Right atrium auricular region (tissue), 2 donors: Measurements from ENCODE around the gene PPFIA4. TPM values are rescaled to one million over a fixed set of nuclear protein-coding genes. Genes with fewer than 3 reads are reported as not detected.

ENCODE experiments used
- DNase-seq: peaks from one replicate; pipeline ENCODE4 v3.0.0-alpha.2; 2019; ENCODE audit warnings: low spot score
- H3K27ac ChIP-seq, 2 donors: fragments of 200-600 bp; sonication (generic); 1 replicate in 1 of 2; 2 replicates in 1 of 2; pipeline ENCODE4 v1.5.1; 2016 to 2019
- H3K27me3 ChIP-seq, 2 donors: fragments of 200-600 bp; sonication (generic); one replicate each; pipeline versions ENCODE4 v1.5.1 to v1.6.0; 2017 to 2019
- H3K36me3 ChIP-seq: fragments of 200-600 bp; sonication (generic); one replicate; pipeline ENCODE4 v1.5.1; 2016
- H3K4me1 ChIP-seq, 2 donors: fragments of 200-600 bp; sonication (generic); one replicate each; pipeline versions ENCODE4 v1.5.1 to v1.6.0; 2017 to 2019
- H3K4me3 ChIP-seq, 2 donors: fragments of 200-600 bp; sonication (generic); 1 replicate in 1 of 2; 2 replicates in 1 of 2; pipeline ENCODE4 v1.5.1; 2017 to 2019; ENCODE audit warnings: mild to moderate bottlenecking in 1 of 2, moderate library complexity in 1 of 2
- H3K9me3 ChIP-seq, 2 donors: fragments of 200-600 bp; sonication (generic); one replicate each; pipeline ENCODE4 v1.5.1; 2019
- CTCF ChIP-seq, 2 donors: fragments of 200-600 bp; sonication (generic); IDR thresholded peaks; one replicate each; pipeline ENCODE4 v1.5.1; 2019; ENCODE audit warnings: antibody characterized with exemption in 2 of 2
- total RNA-seq, 2 donors: library from RNA; depleted of rRNA; stranded (reverse); fragments of >200 nt; gene quantifications; one replicate each; pipeline ENCODE4 v1.1.0, GENCODE V29; 2016

Gene PPFIA4
- total RNA-seq, 2 donors from 2014 or later: 16.3 to 19.2 TPM

DNA sequence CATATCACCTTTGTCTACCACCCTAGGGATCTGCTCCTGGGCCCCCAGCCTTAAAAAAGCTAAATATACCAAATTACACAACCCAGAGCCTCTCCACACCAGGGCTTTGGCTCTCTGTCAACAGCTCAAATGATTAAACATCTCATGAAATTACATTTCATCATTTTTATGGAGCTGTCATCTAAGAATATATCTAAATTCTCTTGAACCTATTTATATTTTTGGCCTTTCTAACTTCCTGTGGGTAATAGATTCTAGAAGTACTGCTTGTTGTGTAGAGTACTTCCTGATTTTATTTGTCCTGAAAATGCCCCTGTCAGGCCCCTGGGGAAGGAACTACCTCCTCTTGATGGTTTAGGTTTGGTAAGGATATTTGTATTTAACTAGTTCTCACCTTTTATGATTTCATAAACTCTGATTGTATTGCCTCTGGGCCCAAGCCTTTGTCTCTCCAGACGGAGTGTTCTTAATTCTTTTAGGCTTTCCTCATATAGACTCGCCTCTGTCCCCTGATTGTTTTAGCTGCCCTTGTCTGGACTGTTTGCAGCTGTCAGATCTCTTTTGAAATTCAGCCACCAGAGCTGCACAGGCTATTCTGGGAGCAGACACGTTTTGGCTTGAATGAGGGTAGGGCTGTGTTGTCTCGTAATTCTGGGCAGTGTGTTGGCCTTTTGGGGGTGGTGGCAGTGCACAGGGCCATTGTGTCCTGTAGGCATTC is 42.9 kb downstream of the PPFIA4 start:
- Histone ChIP-seq H3K27ac (peak overlapping the region; percentile 60 to 80), H3K9me3 (no peaks in the 10 kb centered on the region), H3K4me3 (no peak overlapping the region), H3K4me1 (peaks cover 0 to 27% of the 10 kb centered on the region in 2 donors), H3K27me3 (no peaks in the 10 kb centered on the region), H3K36me3 (no peaks in the 10 kb centered on the region)
- DNase-seq: no peak
- TF ChIP-seq CTCF (IDR thresholded peaks at IDR 0.05): no peak

- Histone ChIP-seq H3K4me1 (peaks cover 0 to 31% of the 10 kb centered on the region in 2 donors), H3K27me3 (no peaks in the 10 kb centered on the region), H3K9me3 (no peaks in the 10 kb centered on the region), H3K4me3 (no peak overlapping the region), H3K27ac (no peak overlapping the region), H3K36me3 (no peaks in the 10 kb centered on the region)
- no peak for TF ChIP-seq CTCF (IDR thresholded peaks at IDR 0.05)
- no peak for DNase-seq
These were observed 45.8 kb downstream of the PPFIA4 start for GRCh38 chr1:203072002-203072602.

DNA sequence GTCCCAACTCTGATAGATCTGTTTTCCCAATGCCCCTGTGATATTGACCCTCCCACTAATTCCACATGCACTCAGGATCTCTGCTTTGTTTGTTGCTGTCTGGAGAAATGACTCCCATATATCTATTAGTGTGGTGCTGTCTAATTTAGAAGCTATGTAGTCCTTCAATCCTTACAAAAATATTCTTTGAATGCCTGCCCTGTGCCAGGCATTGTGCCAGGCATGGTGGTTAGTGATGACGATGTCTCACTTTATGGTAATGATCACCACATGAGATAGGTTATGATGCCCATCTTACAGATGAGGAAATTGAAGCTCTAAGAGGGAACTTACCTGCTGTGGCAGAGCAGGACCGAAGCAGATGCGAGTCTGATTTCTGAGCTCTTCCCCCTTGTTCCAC is 46.6 kb downstream of the PPFIA4 start:
- no peaks in the 10 kb centered on the region for H3K27me3 ChIP-seq
- H3K4me1 ChIP-seq: peaks cover 0 to 27% of the 10 kb centered on the region in 2 donors
- no peak for TF ChIP-seq CTCF (IDR thresholded peaks at IDR 0.05)
- no peak for DNase-seq
- no peaks in the 10 kb centered on the region for H3K9me3 ChIP-seq
- H3K27ac ChIP-seq: no peak overlapping the region
- H3K4me3 ChIP-seq: no peak overlapping the region
- H3K36me3 ChIP-seq: no peaks in the 10 kb centered on the region

- no peak for TF ChIP-seq CTCF (IDR thresholded peaks at IDR 0.05)
- Histone ChIP-seq H3K4me1 (peaks cover 0 to 22% of the 10 kb centered on the region in 2 donors), H3K4me3 (no peak overlapping the region), H3K9me3 (no peaks in the 10 kb centered on the region), H3K27ac (no peak overlapping the region), H3K36me3 (no peaks in the 10 kb centered on the region), H3K27me3 (no peaks in the 10 kb centered on the region)
- no peak for DNase-seq
These were observed 47.2 kb downstream of the PPFIA4 start for GRCh38 chr1:203073469-203073868.

DNA sequence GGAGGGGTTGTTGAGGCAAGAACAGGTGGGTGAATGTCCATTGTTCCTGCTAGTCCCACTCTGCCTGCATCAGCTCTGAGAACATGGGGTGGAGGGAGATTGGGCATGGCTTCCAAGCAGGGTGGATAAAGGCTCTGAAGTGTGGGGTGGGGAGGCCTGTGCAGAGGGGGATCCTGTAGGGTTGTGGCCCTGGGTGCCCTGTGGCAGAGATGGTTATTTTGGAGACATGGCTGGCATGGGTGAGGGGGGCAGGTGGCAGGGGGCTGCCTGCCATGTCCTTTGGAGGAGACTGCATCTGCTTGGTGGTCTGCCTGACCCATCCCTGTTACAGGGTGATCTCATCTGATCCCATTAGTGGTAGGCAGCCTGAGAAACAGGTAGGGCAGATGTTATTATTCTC is 48.3 kb downstream of the PPFIA4 start:
- H3K9me3 ChIP-seq: no peaks in the 10 kb centered on the region
- no peak overlapping the region for H3K27ac ChIP-seq
- no peak overlapping the region for H3K4me3 ChIP-seq
- no peaks in the 10 kb centered on the region for H3K36me3 ChIP-seq
- H3K27me3 ChIP-seq: no peaks in the 10 kb centered on the region
- H3K4me1 ChIP-seq: peaks cover 0 to 10% of the 10 kb centered on the region in 2 donors
- no peak for DNase-seq
- no peak for TF ChIP-seq CTCF (IDR thresholded peaks at IDR 0.05)
